Psoas muscle (tissue), 8 donors: Measurements from ENCODE around the gene SLC25A34. TPM values are rescaled to one million over a fixed set of nuclear protein-coding genes. Genes with fewer than 3 reads are reported as not detected.
A peak's percentile ranks its signal among the peaks of the same experiment; 100 is the strongest.

ENCODE experiments used
- ATAC-seq, 4 donors: fragments of 200-7000 bp; cut with Tn5 transposase; one replicate each; pipeline ENCODE4 v1.9.1; 2020; ENCODE audit warnings: moderate library complexity in 3 of 4, mild to moderate bottlenecking in 2 of 4
- DNase-seq, 2 donors: peaks; one replicate each; pipeline ENCODE4 v3.0.0-alpha.2; 2020
- H3K27ac ChIP-seq: fragments of 200-600 bp; one replicate; pipeline ENCODE4 v1.8.0; 2022
- H3K27me3 ChIP-seq, 3 donors: fragments of 200-600 bp in 1 of 3; one replicate each; pipeline versions ENCODE4 v1.6.1 to v1.8.0; 2013 to 2022; ENCODE audit warnings: low read length in 2 of 3, mild to moderate bottlenecking in 2 of 3, moderate library complexity in 1 of 3; ENCODE audit not compliant: insufficient read depth in 3 of 3
- H3K36me3 ChIP-seq, 2 donors: fragments of 200-600 bp in 1 of 2; one replicate each; pipeline versions ENCODE4 v1.6.1 to v1.8.0; 2013 to 2022; ENCODE audit warnings: low read depth in 1 of 2, mild to moderate bottlenecking in 1 of 2, moderate library complexity in 1 of 2; ENCODE audit not compliant: insufficient read depth in 1 of 2
- H3K4me1 ChIP-seq: fragments of 200-600 bp; one replicate; pipeline ENCODE4 v1.8.0; 2022
- H3K4me3 ChIP-seq: fragments of 200-600 bp; one replicate; pipeline ENCODE4 v1.8.0; 2022; ENCODE audit warnings: mild to moderate bottlenecking
- H3K9me3 ChIP-seq: fragments of 200-600 bp; one replicate; pipeline ENCODE4 v1.8.0; 2022
- CTCF ChIP-seq: fragments of 200-600 bp; IDR thresholded peaks from one replicate; pipeline ENCODE4 v1.8.0; 2022; ENCODE audit warnings: antibody characterized with exemption
- WGBS, 3 donors: extraction: QIAGEN DNeasy Blood & Tissue Kit; methylation state at CpG; one replicate each; pipeline versions ENCODE4 v1.1.6 to v1.1.7; 2013; 5-methylcytosine and 5-hydroxymethylcytosine counted together
- intact Hi-C, 2 donors: fragments of 100-400 bp; cut with DNase I; formaldehyde crosslinking; loops; one replicate each; pipeline versions ENCODE4 v1.11.0 to v1.14.2; 2022
- polyA plus RNA-seq, 3 donors: library from polyadenylated mRNA; stranded (reverse); fragments of 200-250 nt; gene quantifications; one replicate each; pipeline ENCODE4 v1.2.3, GENCODE V29; 2013
- total RNA-seq, 4 donors: library from RNA; stranded (reverse); fragmentation: NEBNext Ultra II Directional in 2 of 4; extraction: Animal tissue kit (Norgen Biotek cat#: 25700) in 2 of 4; gene quantifications; one replicate each; pipeline versions ENCODE4 v1.2.1 to v1.2.4, GENCODE V29; 2021 to 2023
- donor health status: healthy with polysubstance abuse.
- donor health status: DM: no; HTN: no; CAD: no; lungs with moderate emphysema.
- donor health status: Bipolar disorder and iron deficiency.
- donor health status: healthy.
- donor health status: DM: yes; HTN: yes; CAD: no.
- donor health status: DM: no; HTN: no; CAD: no.
- donor health status: DM: no; HTN: no; CAD: no.
- donor health status: DM: yes; HTN: yes; CAD: no.

Gene SLC25A34
- total and polyA plus RNA-seq, 7 donors = 1.3 to 48.2 (median 10.1) TPM

- intact Hi-C loops = no loop called here
- Histone ChIP-seq H3K27me3 (peaks cover 0 to 44% (median 19%) of the 10 kb centered on the region in 3 donors), H3K4me3 (peak overlapping the region; percentile 66), H3K36me3 (no peaks in the 10 kb centered on the region), H3K4me1 (peaks cover 13% of the 10 kb centered on the region), H3K9me3 (no peaks in the 10 kb centered on the region), H3K27ac (peak overlapping the region; percentile 4)
- DNase-seq (no peak), ATAC-seq (peak in 1 of 4 donors; percentile 6)
- TF ChIP-seq CTCF = no peak
- 30 to 39% (median 37%) methylated on average over 24 of the region's 24 CpGs for WGBS, 3 donors
Observed at GRCh38 chr1:15757575-15758342, 21.7 kb downstream of the SLC25A34 start.

GRCh38 chr1:15758343-15758931 is 22.4 kb downstream of the SLC25A34 start, which contains the start of gene FBLIM1:
Gene FBLIM1, plus strand, starts transcription at chr1:15758795. Its CDS starts 6,189 bp downstream, at chr1:15764984.
- H3K36me3 ChIP-seq = no peaks in the 10 kb centered on the region
- DNase-seq (no peak), ATAC-seq (peak in 3 of 4 donors; percentile 7 to 13 (median 13))
- no peaks in the 10 kb centered on the region for H3K9me3 ChIP-seq
- peaks cover 0 to 44% (median 19%) of the 10 kb centered on the region in 3 donors for H3K27me3 ChIP-seq
- H3K4me3 ChIP-seq = peak within 1 kb of the TSS; percentile 66
- H3K27ac ChIP-seq = peak within 1 kb of the TSS; percentile 4
- WGBS, 3 donors = 6 to 27% (median 14%) methylated on average over 20 to 57 of the region's 58 CpGs
- no peak for TF ChIP-seq CTCF
- peaks cover 13% of the 10 kb centered on the region for H3K4me1 ChIP-seq
- intact Hi-C loops = no loop called here

GRCh38 chr1:15758953-15759661 is 23.0 kb downstream of the SLC25A34 start:
- WGBS, 3 donors = 5 to 7% (median 5%) methylated on average over 40 to 58 of the region's 58 CpGs
- intact Hi-C loops = no loop called here
- peaks cover 0 to 44% (median 19%) of the 10 kb centered on the region in 3 donors for H3K27me3 ChIP-seq

More at GRCh38 chr1:15758953-15759661, 23.0 kb downstream of the SLC25A34 start:
- Histone ChIP-seq H3K9me3 (no peaks in the 10 kb centered on the region), H3K36me3 (no peaks in the 10 kb centered on the region), H3K4me3 (peak overlapping the region; percentile 66), H3K27ac (peak overlapping the region; percentile 0), H3K4me1 (peaks cover 13% of the 10 kb centered on the region)
- no peak for TF ChIP-seq CTCF
- DNase-seq (no peak), ATAC-seq (peak; percentile 12 to 58 (median 52))
